ENCODE data around the gene TMEM150A. TPM values are rescaled to one million over a fixed set of nuclear protein-coding genes. Genes with fewer than 3 reads are reported as not detected.

Gene TMEM150A
- total and polyA plus RNA-seq, 2 of the 13 experiments (the other 11 are each of a cell fraction or from before 2014, with no cell fraction given), result 30.1 to 70.4 TPM

- TF ChIP-seq HIVEP1 (CRISPR knock-in tag; IDR thresholded peaks at IDR 0.05) (no peak; the same call in 1 of the 2 replicates), MEIS1 (CRISPR knock-in tag; IDR thresholded peaks at IDR 0.05; ENCODE audit: borderline replicate concordance) (no peak)
Observed at GRCh38 chr2:85558160-85558559, 44.3 kb downstream of the TMEM150A start (continued).

DNA sequence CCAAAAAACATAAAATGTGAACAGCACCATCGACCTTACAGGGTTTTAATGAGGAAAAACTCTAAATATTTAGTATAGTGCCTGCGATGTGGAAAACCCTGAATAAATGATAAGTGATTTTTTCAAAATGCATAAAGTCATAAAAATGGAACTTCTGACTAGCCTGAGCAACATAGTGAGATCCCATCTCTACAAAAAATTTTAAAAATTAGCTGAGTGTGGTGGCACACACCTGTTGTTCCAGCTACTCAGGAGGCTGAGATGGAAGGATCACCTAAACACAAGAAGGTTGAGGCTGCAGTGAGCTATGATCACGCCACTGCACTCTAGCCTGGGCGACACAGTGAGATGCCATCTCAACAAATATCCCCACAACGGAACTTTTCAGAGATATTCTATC is 45.4 kb downstream of the TMEM150A start:
- Histone ChIP-seq H3K9ac (ENCODE audit: insufficient read depth, low read depth, low read length) (no peak overlapping the region), H4K20me1 (ENCODE audit: insufficient read depth, low read length) (peaks cover 6% of the 10 kb centered on the region; the same call in 1 of the 2 replicates), H3K79me2 (ENCODE audit: insufficient read depth, low read length) (peaks cover 41% of the 10 kb centered on the region), H3K4me3 (replicated peaks in 1 of 3; ENCODE audit: insufficient read depth in 1 of 3, low read depth in 2 of 3, low read length in 3 of 3) (no peak overlapping the region), H3K27ac (ENCODE audit: extremely low read length, insufficient read depth, low read length) (no peak overlapping the region), H3K27me3 (ENCODE audit: control insufficient read depth in 1 of 2, insufficient read depth in 2 of 2, low read length in 2 of 2) (peaks cover 0 to 4% of the 10 kb centered on the region in 2 experiments; a peak in 1 of 5 replicates), H3K36me3 (replicated peaks in 1 of 2; ENCODE audit: control insufficient read depth in 1 of 2, insufficient read depth in 2 of 2, low read length in 2 of 2) (peaks cover 29 to 65% of the 10 kb centered on the region in 2 experiments), H2AFZ (ENCODE audit: low read length) (no peak overlapping the region), H3K9me3 (ENCODE audit: low read length) (no peaks in the 10 kb centered on the region), H3K4me2 (ENCODE audit: low read depth, low read length) (no peak overlapping the region), H3K4me1 (ENCODE audit: insufficient read depth, low read length) (peaks cover 37% of the 10 kb centered on the region)
- BruUV-seq (replicated peaks), result no TSS peak
- POLR2A ChIA-PET, result interaction anchor here (1.5 to 20.8 kb wide), 7 partner anchors 8 to 137 kb away, joined by 6 to 645 read pairs (median 18); partner anchors contain the start of genes C2orf68, MAT2A, RNF181 and SH2D6
- ATAC-seq (no peak), FAIRE-seq (no peak), DNase-seq (ENCODE audit: low spot score) (no peak)
- 96% methylated on average over 5 of the region's 5 CpGs for WGBS (ENCODE audit: low lambda C conversion rate)
- in situ Hi-C loops (cut with HindIII; ENCODE audit: extremely low pct_ligation_motif_present, low pct_unique_long_range_greater_than_20kb) (no loop called here), intact Hi-C loops (cut with micrococcal nuclease; ENCODE audit: unreplicated experiment) (no loop called here)
- CTCF ChIA-PET (ENCODE audit: low intra/inter-chr PET ratio, low total read pairs), result no interaction called here
- no peak for TF ChIP-seq ZNF142 (CRISPR knock-in tag; IDR thresholded peaks at IDR 0.05)
- no peak for TF ChIP-seq KDM1A (CRISPR knock-in tag; IDR thresholded peaks at IDR 0.05)
- TF ChIP-seq CCAR2 (optimal IDR thresholded peaks at IDR 0.05; ENCODE audit: low read depth, low read length), result no peak
- TF ChIP-seq SRSF1 (optimal IDR thresholded peaks at IDR 0.05; ENCODE audit: low read depth, low read length), result no peak
